ENCODE results near the gene MAP2K7.

The MAP2K7 gene

DNA sequence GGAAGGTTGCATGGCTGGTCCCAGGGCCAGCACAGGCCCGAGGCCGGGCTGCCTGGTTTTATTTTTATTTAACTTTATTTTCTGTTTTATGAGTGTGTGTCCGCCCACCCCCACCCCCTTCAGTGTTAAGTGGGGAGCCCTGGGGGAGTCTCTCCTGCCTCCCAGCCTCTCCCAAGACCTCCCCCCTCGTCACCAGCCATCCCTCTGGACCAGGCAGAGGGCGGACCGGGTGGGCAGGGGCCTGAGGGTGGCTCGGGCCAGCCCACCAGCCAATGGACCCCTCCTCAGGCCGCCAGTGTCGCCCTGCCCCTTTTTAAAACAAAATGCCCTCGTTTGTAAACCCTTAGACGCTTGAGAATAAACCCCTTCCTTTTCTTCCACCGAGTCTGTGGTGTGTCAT, 10.4 kb downstream of the MAP2K7 start:
- H3K27ac ChIP-seq, result no peak overlapping the region
- TF ChIP-seq, protein P1, sequence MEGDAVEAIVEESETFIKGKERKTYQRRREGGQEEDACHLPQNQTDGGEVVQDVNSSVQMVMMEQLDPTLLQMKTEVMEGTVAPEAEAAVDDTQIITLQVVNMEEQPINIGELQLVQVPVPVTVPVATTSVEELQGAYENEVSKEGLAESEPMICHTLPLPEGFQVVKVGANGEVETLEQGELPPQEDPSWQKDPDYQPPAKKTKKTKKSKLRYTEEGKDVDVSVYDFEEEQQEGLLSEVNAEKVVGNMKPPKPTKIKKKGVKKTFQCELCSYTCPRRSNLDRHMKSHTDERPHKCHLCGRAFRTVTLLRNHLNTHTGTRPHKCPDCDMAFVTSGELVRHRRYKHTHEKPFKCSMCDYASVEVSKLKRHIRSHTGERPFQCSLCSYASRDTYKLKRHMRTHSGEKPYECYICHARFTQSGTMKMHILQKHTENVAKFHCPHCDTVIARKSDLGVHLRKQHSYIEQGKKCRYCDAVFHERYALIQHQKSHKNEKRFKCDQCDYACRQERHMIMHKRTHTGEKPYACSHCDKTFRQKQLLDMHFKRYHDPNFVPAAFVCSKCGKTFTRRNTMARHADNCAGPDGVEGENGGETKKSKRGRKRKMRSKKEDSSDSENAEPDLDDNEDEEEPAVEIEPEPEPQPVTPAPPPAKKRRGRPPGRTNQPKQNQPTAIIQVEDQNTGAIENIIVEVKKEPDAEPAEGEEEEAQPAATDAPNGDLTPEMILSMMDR (conservative IDR thresholded peaks at IDR 0.05), result no peak

DNA sequence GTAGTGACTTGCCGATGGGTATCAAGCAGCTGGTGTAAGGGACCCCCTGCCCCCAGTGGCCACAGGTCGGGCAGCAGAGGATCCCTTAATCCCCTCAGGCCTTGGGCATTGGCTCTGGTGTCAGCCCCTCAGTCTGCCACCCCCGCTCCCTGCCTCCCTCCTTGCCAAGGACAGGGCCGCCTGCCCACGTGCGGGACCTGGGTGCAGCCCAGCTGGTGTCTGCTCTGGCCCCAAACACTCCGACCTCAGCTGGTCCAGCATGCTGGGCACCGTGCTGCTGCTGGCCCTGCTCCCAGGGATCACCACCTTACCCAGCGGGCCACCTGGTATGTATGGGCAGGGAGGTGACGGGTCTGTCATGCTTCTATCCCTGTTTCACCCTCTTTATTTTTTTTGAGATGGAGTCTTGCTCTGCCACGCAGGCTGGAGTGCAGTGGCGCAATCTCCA, 10.9 kb downstream of the MAP2K7 start, which contains the start of gene TGFBR3L:
Gene TGFBR3L (plus strand): TSS at position 233 of the 448 bp plus-strand sequence.
- TF ChIP-seq, protein P1 (conservative IDR thresholded peaks at IDR 0.05), result no peak
- no peak within 1 kb of the TSS for H3K27ac ChIP-seq

DNA sequence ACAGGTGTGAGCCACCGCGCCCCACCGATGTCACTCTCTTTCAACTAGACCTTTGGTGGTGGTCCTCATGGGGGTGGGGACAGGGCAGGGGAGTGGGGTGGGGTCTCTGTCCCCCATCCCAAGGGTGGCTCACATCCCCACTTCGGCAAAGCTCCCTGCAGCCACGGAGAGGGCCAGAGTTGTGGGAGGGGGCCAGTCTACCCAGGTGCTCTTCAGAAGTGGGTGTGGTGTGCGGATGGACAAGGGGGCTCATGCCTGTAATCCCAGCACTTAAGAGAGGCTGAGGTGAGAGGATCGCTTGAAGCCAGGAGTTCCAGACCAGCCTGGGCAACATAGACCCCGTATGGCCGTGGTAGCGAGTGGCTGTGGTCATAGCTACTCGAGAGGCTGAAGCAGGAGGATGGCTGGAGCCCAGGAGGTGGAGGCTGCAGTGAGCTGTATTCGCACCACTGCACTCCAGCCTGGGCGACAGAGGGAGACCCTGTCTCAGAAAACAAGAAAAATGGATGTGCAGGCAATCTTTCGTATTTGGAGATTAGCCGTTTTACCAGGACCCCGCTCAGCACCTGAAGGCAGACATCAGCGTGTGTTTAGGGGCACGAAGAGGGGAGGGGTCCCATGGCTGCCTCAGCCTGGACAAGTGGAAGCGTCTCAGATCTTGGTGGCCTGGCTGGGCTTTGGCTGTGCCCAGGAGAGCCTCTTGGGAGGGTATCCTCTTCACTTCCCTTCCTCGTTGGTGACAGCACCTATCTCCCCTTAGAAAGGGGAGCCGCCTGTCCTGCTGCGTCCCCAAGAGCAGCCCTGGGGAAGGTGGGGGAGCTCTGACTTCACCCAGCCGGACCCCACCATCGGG, 11.8 kb downstream of the MAP2K7 start:
- TF ChIP-seq, protein P1 (conservative IDR thresholded peaks at IDR 0.05), result no peak
- no peak overlapping the region for H3K27ac ChIP-seq

DNA sequence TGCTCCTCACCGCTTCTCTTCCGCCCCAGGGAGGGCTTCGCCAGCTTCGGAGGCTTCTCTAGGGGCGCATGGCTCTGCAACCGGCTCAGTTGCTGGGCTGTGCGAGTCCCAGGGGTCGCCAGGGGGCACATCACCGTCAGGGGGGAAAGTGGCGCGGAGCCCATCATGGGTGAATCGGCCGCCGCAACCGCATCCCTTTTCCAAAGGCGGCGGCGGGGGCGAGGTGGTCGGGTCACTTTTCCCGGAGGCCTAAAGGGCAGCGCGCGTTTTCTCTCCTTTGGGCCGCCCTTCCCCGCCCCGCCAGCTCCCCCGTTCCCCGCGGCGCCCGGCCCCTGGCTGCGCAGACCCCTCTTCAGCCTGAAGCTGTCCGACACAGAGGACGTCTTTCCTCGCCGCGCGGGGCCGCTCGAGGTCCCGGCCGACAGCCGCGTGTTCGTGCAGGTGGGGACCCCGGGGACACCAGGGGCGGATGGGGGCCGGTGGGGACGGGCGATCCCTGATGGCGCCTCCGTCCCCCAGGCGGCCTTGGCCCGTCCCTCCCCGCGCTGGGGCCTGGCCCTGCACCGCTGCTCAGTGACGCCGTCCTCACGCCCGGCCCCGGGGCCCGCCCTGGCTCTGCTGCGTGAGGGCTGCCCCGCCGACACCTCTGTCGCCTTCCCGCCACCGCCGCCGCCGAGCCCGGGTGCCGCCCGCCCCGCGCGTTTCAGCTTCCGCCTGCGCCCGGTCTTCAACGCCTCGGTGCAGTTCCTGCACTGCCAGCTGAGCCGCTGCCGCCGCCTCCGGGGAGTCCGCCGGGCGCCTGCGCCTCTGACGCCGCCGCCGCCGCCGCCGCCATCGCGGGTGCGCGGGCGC, 12.7 kb downstream of the MAP2K7 start:
- no peak overlapping the region; the same call in 1 of the 2 replicates for H3K27ac ChIP-seq
- TF ChIP-seq, protein P1 (conservative IDR thresholded peaks at IDR 0.05), result 0 out of 2 replicates have a peak, but pooled peaks have one; percentile 4

DNA sequence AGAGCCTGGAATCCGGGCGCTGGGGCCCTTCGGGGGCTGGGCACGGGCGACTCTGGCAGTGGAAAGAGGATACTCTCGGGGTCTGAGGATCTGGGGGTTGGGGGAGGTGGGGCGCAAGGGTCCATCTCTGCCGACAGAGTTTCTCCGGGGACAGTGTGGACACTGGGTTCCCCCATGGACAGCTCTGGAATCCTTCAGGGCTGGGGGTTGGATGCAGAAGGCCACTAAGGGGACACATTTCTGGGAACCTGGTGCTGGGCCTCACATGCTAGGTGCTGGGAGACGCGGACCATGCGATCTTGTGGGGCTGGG, 13.2 kb downstream of the MAP2K7 start:
- H3K27ac ChIP-seq, result no peak overlapping the region; the same call in 1 of the 2 replicates
- TF ChIP-seq, protein P1 (conservative IDR thresholded peaks at IDR 0.05), result no peak

DNA sequence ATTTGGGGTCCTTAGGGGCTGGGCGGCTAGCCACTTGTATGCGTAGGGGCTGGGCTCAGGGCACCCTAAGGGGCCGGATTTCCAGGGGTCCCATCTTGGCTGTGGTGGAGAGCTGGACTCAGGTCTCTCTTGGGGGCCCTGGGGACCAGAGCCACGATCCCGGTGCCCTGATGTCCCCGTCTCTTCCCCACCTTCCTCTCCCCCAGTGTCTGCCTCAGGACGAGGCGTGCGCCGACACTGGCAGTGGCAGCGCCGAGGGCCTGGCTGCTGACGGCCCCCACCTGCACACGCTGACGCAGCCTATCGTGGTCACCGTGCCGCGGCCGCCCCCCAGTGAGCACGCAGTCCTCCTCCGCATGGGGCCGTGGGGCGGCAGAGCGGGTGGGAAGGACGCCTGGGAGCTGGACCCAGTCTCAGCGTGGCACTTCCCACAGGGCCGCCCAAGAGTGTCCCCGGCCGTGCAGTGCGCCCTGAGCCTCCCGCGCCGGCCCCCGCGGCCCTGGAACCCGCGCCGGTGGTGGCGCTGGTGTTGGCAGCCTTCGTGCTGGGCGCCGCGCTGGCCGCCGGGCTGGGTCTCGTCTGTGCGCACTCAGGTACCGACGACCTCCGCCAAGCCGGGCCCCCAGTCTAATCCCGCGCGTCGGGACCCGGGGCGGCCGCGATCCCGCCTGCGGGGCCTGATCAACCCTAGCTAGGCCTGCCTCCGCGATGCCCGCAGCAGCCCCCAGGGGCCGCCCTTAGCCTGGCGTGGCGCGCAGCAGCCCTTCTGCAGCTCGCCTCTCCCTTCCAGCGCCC, 13.8 kb downstream of the MAP2K7 start:
- TF ChIP-seq, protein P1 (conservative IDR thresholded peaks at IDR 0.05), result peak; percentile 71
- H3K27ac ChIP-seq, result no peak overlapping the region; the same call in 1 of the 2 replicates

Measured in VCaP (cell line).